NCI-H2107 treated with DMSO at 0.1 percent for 48 hours (cell line): Measurements from ENCODE around the gene EPB41L1.
"Not testable (repeated sequence)": the region's sequence is repeated elsewhere in the genome, so short reads cannot be mapped to it uniquely, and the experiment has no call there.

Experiments used
- DNase-seq: peaks from one replicate; lab custom pipeline; 2025; ENCODE audit not compliant: unreplicated experiment; lab: John Stamatoyannopoulos, UW

The EPB41L1 gene

GRCh38 chr20:36125097-36125496, 29.4 kb upstream of the EPB41L1 start:
- DNase-seq, result no peak

GRCh38 chr20:36126836-36127527, 27.6 kb upstream of the EPB41L1 start:
- no peak for DNase-seq

- no peak for DNase-seq
These were observed 25.9 kb upstream of the EPB41L1 start for GRCh38 chr20:36128463-36129159.

GRCh38 chr20:36129160-36129543, 25.4 kb upstream of the EPB41L1 start:
- no peak for DNase-seq

GRCh38 chr20:36130390-36130789, 24.1 kb upstream of the EPB41L1 start:
- no peak for DNase-seq

GRCh38 chr20:36132802-36133211, 21.7 kb upstream of the EPB41L1 start:
- DNase-seq, result no peak

- no peak for DNase-seq
These were observed 20.7 kb upstream of the EPB41L1 start for GRCh38 chr20:36133821-36134220.

GRCh38 chr20:36135159-36135558, 19.4 kb upstream of the EPB41L1 start:
- DNase-seq, result no peak

- DNase-seq, result no peak
These were observed 18.7 kb upstream of the EPB41L1 start for GRCh38 chr20:36135821-36136220.

GRCh38 chr20:36137313-36137712, 17.2 kb upstream of the EPB41L1 start:
- not testable (repeated sequence) for DNase-seq

GRCh38 chr20:36141310-36141709, 13.2 kb upstream of the EPB41L1 start:
- DNase-seq, result no peak

- DNase-seq, result no peak
These were observed 10.2 kb upstream of the EPB41L1 start for GRCh38 chr20:36144336-36144735.

GRCh38 chr20:36145877-36146707, 8.4 kb upstream of the EPB41L1 start:
- DNase-seq, result no peak

GRCh38 chr20:36147690-36148089, 6.8 kb upstream of the EPB41L1 start:
- no peak for DNase-seq

- no peak for DNase-seq
These were observed 6.1 kb upstream of the EPB41L1 start for GRCh38 chr20:36148439-36148838.

- DNase-seq, result no peak
These were observed 5.5 kb upstream of the EPB41L1 start for GRCh38 chr20:36149012-36149411.

GRCh38 chr20:36149469-36149868, 5.1 kb upstream of the EPB41L1 start:
- no peak for DNase-seq

GRCh38 chr20:36150489-36150846, 4.1 kb upstream of the EPB41L1 start:
- DNase-seq, result no peak

- no peak for DNase-seq
These were observed 3.5 kb upstream of the EPB41L1 start for GRCh38 chr20:36150847-36151539.

- no peak for DNase-seq
These were observed 2.3 kb upstream of the EPB41L1 start for GRCh38 chr20:36152261-36152660.

GRCh38 chr20:36153204-36153603, 1.3 kb upstream of the EPB41L1 start:
- no peak for DNase-seq
